GM13976 (cell line): ENCODE results near the gene LAMA5.

Source experiments
- DNase-seq: peaks from one replicate; pipeline ENCODE4 v3.0.0; 2012; ENCODE audit warnings: low spot score
- in situ Hi-C: fragments of 300-500 bp; cut with MboI; formaldehyde crosslinking; loops from one replicate; pipeline ENCODE4 v1.12.0; 2022; ENCODE audit warnings: low sequenced_read_pairs, mixed read lengths, inconsistent platforms; ENCODE audit not compliant: unreplicated experiment
- TF ChIP-seq, protein P1 (sequence below): IDR thresholded peaks from 2 replicates; pipeline ENCODE4 v1.5.1; 2012; ENCODE audit warnings: borderline replicate concordance, mild to moderate bottlenecking; ENCODE audit not compliant: insufficient read depth; ENCODE audit errors: extremely low read depth, missing control alignments, control extremely low read depth

LAMA5 gene

DNA sequence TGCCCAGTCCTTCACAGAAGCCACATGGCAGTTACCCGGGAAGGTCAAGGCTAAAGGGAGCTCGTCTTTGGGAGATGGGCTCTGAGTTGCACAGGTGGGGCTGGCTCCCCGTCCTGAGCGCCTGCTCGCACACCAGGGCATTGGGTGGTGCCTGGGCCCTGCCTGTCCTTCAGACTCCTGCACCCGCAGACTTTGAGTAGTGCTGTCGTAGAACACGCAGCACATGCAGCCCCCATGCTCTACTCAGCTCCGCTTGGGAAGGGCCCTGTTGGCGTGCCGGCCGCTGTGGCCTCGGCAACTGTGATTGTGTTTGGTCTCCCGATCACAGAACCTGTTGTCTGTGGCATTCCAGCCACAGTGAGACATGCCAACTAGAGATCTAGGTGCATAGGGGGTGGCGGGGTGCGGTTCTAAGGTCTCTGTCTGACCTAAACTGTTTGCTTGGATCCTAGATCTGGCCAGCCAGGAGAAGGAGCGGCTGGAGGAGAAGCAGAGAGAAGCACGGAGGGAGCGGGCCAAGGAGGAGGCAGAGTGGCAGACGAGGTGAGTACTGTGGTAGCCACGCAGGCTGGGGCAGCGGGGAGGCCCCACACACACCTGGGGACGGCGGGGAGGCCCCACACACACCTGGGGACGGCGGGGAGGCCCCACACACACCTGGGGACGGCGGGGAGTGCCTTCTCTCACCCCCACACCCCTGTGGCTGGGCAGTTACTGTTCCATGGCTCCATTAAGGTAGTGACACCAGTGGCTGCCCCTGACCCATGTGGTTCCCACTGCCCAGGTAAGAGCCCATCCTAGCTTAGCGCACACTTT is 75.7 kb downstream of the LAMA5 start:
- in situ Hi-C loops = no loop called here
- TF ChIP-seq, protein P1, sequence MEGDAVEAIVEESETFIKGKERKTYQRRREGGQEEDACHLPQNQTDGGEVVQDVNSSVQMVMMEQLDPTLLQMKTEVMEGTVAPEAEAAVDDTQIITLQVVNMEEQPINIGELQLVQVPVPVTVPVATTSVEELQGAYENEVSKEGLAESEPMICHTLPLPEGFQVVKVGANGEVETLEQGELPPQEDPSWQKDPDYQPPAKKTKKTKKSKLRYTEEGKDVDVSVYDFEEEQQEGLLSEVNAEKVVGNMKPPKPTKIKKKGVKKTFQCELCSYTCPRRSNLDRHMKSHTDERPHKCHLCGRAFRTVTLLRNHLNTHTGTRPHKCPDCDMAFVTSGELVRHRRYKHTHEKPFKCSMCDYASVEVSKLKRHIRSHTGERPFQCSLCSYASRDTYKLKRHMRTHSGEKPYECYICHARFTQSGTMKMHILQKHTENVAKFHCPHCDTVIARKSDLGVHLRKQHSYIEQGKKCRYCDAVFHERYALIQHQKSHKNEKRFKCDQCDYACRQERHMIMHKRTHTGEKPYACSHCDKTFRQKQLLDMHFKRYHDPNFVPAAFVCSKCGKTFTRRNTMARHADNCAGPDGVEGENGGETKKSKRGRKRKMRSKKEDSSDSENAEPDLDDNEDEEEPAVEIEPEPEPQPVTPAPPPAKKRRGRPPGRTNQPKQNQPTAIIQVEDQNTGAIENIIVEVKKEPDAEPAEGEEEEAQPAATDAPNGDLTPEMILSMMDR = no peak
- no peak for DNase-seq

DNA sequence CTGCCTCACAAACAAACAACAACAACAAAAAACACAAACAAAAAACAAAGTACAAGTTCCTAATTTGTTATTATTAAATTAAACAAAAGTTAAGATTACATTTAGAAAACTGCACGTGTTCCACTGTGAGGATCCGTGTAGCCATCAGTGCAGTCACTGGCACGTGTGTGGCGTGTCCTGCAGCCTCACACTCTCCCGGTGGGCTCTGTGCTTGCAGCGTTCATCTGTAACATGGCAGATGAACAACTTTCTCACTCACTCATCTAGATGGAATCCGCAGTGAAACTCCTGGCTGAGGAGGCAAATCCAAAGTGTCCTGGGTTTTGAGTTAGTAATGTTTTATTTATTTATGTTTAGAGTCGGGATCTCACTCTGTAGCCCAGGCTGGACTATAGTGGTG is 77.2 kb downstream of the LAMA5 start:
- in situ Hi-C loops = no loop called here
- DNase-seq = no peak
- TF ChIP-seq, protein P1 = no peak

DNA sequence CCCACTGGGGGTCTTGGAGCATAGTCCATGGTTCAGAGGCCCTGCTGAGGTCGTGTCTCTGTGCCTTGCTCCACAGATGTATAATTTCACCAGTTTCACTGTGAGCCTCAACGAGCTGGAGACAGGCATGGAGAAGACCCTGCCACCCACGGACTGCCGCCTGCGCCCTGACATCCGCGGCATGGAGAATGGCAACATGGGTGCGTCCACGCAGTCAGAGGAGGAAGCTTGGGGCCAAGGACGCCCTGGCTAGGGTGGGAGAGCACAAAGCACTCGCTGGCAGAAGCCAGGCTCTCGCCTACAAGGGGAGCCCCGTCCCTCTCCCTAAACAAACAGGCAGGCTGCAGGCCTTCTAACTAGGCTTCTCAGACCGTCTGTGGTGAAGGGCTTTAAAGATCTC is 78.0 kb downstream of the LAMA5 start:
- in situ Hi-C loops = no loop called here
- TF ChIP-seq, protein P1 = no peak
- DNase-seq = no peak

DNA sequence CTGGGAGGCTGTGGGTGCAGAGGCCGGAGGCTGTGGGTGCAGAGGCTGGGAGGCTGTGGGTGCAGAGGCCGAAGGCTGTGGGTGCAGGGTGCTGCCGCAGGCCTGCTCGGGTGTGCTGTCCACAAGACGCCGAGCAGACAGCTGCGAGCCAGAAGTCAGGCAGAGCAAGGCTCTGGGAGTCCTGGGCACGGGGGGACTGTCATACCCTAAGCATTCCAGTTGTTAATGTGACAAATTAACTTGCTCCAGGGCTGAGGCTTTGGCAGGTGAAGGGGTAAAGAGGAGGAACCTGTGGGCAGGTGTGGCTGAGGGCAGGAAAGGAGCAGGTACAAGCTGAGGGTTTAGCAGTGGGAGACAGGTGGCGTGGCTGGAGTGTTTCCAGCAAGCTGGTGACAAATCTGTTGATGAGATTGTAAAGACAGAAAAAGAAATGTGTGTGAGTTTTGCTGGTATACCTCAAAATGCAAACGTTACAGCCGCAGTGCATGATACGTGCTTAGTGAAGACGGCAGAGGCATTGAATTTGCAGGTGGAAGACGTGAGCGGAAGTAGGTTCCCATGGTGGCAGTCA is 78.5 kb downstream of the LAMA5 start:
- no peak for DNase-seq
- TF ChIP-seq, protein P1 = no peak
- in situ Hi-C loops = no loop called here

DNA sequence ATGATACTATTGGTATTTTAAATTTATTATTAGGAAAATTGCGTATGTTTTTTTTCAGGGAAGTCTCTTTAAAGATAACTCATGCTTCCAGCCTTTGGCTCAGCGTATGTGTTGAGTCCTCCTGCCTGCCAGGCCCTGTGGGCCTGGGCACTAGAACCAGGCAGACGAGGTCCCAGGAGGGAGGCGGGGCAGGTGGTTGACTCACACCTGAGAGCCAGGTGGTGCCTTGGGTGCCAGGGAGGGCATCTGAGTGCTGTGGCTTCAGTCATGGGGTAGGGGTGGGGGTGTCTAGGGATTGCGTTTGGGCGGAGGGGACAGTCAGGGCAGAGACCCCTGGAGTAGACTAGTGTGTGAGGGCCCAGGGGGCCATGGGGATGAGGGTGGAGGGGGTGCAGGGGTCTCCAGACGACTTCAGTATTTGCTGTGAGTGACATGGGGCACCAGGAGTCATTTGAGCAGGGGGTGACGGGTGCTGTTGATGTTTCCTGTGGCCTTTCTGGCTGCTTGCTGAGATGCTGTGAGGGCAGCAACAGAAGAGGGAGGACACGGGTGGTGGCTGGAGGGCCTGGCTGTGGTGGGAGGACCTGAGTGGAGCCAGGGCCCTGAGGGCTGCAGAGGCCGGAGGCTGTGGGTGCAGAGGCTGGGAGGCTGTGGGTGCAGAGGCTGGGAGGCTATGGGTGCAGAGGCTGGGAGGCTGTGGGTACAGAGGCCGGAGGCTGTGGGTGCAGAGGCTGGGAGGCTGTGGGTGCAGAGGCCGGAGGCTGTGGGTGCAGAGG is 79.2 kb downstream of the LAMA5 start:
- no peak for DNase-seq
- TF ChIP-seq, protein P1 = no peak
- in situ Hi-C loops = no loop called here

DNA sequence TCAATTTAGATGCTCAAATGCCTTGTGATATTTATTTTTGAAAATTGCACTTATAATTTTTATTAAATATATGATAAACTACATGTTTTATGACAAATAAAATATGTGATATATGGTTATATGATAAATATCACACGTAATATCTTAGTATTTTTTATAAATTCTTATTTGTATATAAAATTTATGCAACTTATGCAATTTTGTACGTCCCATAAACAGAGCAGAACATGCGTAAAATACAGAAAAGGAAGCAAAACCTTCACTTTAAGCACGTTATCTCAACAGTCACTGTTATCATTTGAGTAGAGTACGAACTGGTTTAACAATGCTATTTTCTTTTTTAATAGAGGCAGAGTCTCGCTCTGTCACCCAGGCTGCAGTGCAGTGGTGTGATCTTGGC is 80.0 kb downstream of the LAMA5 start:
- TF ChIP-seq, protein P1 = no peak
- no peak for DNase-seq
- in situ Hi-C loops = no loop called here
